Colonic mucosa (tissue), 4 donors: Measurements from ENCODE around the gene SEPTIN5. TPM values are rescaled to one million over a fixed set of nuclear protein-coding genes. Genes with fewer than 3 reads are reported as not detected.

Experiments used
- DNase-seq: peaks from one replicate; pipeline ENCODE4 v3.0.0-alpha.2; 2020
- H3K27ac ChIP-seq: fragments of 200-600 bp; one replicate; pipeline ENCODE4 v1.8.0; 2021
- H3K27me3 ChIP-seq: fragments of 200-600 bp; one replicate; pipeline ENCODE4 v1.8.0; 2021
- H3K36me3 ChIP-seq: fragments of 200-600 bp; one replicate; pipeline ENCODE4 v1.8.0; 2021
- H3K4me1 ChIP-seq: fragments of 200-600 bp; one replicate; pipeline ENCODE4 v1.8.0; 2021; ENCODE audit warnings: mild to moderate bottlenecking
- H3K4me3 ChIP-seq: fragments of 200-600 bp; one replicate; pipeline ENCODE4 v1.8.0; 2021
- H3K9ac ChIP-seq, 2 donors: one replicate each; pipeline ENCODE4 v1.7.0; 2013; ENCODE audit warnings: control low read depth in 2 of 2, low read depth in 2 of 2, low read length in 2 of 2
- H3K9me3 ChIP-seq: fragments of 200-600 bp; one replicate; pipeline ENCODE4 v1.8.0; 2021
- intact Hi-C: fragments of 100-400 bp; cut with DNase I; formaldehyde crosslinking; loops from one replicate; pipeline ENCODE4 v1.14.1; 2022
- total RNA-seq, 2 donors: library from RNA; stranded (reverse); fragmentation: NEBNext Ultra II Directional in 1 of 2; extraction: Animal tissue kit (Norgen Biotek cat#: 25700) in 1 of 2; gene quantifications; one replicate each; pipeline ENCODE4 v1.2.1, GENCODE V29; 2021
- TF ChIP-seq, protein P1 (sequence below): fragments of 200-600 bp; IDR thresholded peaks from one replicate; pipeline ENCODE4 v1.8.0; 2022; ENCODE audit warnings: antibody characterized with exemption, mild to moderate bottlenecking
- donor health status: healthy.
- donor health status: DM: no; HTN: no; CAD: no.
- donor health status: DM: no; HTN: no; CAD: no.

SEPTIN5 gene
- total RNA-seq, 2 donors from 2014 or later = 2.2 to 2.5 TPM

DNA sequence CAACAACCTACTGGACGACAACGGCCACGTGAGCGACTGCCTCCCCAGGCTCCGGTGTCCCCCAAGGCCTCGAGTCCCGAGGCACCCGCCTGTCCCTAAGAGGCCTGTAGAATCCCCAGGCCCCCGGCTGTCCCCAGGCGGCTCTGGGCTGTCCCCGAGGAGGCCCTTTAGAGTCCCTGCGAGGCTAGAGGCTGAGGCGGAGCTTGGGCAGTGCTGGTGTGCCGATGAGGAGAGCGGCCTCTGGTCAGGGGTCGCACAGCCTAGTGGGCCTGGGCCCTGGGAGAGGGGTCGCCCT, 49.9 kb downstream of the SEPTIN5 start:
- peaks cover 5% of the 10 kb centered on the region for H3K4me1 ChIP-seq
- TF ChIP-seq, protein P1, sequence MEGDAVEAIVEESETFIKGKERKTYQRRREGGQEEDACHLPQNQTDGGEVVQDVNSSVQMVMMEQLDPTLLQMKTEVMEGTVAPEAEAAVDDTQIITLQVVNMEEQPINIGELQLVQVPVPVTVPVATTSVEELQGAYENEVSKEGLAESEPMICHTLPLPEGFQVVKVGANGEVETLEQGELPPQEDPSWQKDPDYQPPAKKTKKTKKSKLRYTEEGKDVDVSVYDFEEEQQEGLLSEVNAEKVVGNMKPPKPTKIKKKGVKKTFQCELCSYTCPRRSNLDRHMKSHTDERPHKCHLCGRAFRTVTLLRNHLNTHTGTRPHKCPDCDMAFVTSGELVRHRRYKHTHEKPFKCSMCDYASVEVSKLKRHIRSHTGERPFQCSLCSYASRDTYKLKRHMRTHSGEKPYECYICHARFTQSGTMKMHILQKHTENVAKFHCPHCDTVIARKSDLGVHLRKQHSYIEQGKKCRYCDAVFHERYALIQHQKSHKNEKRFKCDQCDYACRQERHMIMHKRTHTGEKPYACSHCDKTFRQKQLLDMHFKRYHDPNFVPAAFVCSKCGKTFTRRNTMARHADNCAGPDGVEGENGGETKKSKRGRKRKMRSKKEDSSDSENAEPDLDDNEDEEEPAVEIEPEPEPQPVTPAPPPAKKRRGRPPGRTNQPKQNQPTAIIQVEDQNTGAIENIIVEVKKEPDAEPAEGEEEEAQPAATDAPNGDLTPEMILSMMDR = no peak
- no peak overlapping the region for H3K4me3 ChIP-seq

DNA sequence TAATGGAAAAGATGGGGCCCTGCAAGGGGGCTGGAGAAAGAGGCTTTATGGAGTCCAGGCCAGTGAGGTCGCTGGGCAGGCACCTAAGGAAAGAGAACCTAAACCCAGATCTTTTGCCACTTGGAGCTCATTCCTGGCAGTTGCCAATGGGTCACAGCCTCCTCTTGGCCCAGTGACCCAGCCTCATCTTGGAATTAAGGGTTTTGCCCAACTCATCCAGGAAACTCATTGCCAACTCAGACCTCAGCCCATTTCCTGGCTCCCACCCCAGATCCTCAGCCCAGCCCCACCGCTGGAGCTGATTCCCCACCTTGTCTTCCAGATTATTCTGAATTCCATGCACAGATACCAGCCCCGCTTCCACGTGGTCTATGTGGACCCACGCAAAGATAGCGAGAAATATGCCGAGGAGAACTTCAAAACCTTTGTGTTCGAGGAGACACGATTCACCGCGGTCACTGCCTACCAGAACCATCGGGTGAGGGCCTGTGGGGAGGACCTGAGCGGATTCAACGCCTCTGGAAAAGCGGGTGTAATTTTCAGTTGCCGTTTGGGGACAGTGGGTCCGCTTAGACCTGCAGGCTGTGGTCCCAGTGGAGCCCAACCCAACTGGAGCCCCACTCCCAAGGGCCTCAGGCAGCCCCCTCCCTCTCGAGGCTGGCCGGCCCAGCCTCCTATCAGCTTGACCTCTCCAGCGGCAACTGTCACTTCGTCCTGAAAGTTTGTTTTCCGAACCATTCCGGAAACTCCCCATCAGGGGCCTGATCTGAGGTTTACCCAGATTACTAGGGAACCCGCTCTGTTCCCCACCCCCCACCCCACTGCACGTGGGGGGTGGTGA, 50.6 kb downstream of the SEPTIN5 start:
- TF ChIP-seq, protein P1 = no peak
- peaks cover 5% of the 10 kb centered on the region for H3K4me1 ChIP-seq
- no peak overlapping the region for H3K4me3 ChIP-seq
- H3K9ac ChIP-seq = no peak overlapping the region
- no peak for DNase-seq
- intact Hi-C loops = no loop called here
- no peaks in the 10 kb centered on the region for H3K9me3 ChIP-seq
- no peaks in the 10 kb centered on the region for H3K36me3 ChIP-seq
- H3K27me3 ChIP-seq = peaks cover 85% of the 10 kb centered on the region
- H3K27ac ChIP-seq = no peak overlapping the region

More for the DNA sequence above, 49.9 kb downstream of the SEPTIN5 start:
- H3K27ac ChIP-seq = no peak overlapping the region
- H3K36me3 ChIP-seq = no peaks in the 10 kb centered on the region
- no peaks in the 10 kb centered on the region for H3K9me3 ChIP-seq
- no peak overlapping the region for H3K9ac ChIP-seq
- peaks cover 85% of the 10 kb centered on the region for H3K27me3 ChIP-seq
- intact Hi-C loops = no loop called here
- DNase-seq = no peak

DNA sequence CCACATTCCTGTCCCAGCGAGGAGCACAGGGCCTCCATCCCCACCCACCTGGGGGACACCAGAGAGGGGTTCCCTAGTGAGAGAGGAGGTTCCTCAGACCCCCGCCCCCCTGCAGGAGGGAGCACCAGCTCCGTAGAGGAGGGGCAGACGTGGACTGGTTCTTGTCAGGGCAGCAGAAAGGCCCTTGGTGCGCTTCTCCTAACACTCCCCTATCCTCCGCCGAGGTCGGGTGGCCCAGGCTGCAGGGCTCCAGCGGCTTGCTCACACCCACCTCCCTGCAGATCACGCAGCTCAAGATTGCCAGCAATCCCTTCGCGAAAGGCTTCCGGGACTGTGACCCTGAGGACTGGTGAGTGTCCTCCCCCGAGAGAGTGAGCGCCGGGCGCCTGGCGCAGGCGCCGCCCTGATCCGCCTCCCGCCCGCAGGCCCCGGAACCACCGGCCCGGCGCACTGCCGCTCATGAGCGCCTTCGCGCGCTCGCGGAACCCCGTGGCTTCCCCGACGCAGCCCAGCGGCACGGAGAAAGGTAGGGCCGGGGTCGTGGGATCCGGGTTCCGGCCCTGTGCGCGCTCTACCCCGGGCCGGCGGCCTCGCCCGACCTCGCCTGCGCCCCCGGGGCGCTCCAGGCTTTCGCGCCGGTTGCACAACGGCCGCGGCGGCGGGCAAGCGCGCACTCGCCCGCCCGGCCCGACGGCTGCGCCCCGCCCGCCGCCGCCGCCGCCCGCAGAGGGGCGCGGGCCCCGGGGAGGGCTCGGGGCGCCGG, 51.4 kb downstream of the SEPTIN5 start:
- H3K4me1 ChIP-seq = peaks cover 5% of the 10 kb centered on the region
- H3K9ac ChIP-seq = no peak overlapping the region
- TF ChIP-seq, protein P1 = no peak
- H3K9me3 ChIP-seq = no peaks in the 10 kb centered on the region
- H3K27ac ChIP-seq = no peak overlapping the region
- DNase-seq = no peak
- H3K36me3 ChIP-seq = no peaks in the 10 kb centered on the region
- intact Hi-C loops = no loop called here
- peak overlapping the region; percentile 9 for H3K4me3 ChIP-seq
- peaks cover 87% of the 10 kb centered on the region for H3K27me3 ChIP-seq

DNA sequence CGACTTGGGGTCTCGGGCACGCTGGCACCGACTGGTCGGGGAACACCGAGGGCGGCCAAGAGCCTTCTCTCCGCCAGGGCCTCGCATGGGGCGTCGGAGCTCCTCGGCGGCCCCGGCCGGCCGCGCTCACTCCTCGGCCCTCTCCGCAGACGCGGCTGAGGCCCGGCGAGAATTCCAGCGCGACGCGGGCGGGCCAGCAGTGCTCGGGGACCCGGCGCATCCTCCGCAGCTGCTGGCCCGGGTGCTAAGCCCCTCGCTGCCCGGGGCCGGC, 51.9 kb downstream of the SEPTIN5 start:
- no peak for DNase-seq
- no peak overlapping the region for H3K27ac ChIP-seq
- H3K9me3 ChIP-seq = no peaks in the 10 kb centered on the region
- TF ChIP-seq, protein P1 = no peak
- no peaks in the 10 kb centered on the region for H3K36me3 ChIP-seq
- H3K27me3 ChIP-seq = peaks cover 89% of the 10 kb centered on the region
- peak overlapping the region; percentile 9 for H3K4me3 ChIP-seq
- intact Hi-C loops = no loop called here
- H3K9ac ChIP-seq = no peak overlapping the region
- H3K4me1 ChIP-seq = peaks cover 5% of the 10 kb centered on the region

DNA sequence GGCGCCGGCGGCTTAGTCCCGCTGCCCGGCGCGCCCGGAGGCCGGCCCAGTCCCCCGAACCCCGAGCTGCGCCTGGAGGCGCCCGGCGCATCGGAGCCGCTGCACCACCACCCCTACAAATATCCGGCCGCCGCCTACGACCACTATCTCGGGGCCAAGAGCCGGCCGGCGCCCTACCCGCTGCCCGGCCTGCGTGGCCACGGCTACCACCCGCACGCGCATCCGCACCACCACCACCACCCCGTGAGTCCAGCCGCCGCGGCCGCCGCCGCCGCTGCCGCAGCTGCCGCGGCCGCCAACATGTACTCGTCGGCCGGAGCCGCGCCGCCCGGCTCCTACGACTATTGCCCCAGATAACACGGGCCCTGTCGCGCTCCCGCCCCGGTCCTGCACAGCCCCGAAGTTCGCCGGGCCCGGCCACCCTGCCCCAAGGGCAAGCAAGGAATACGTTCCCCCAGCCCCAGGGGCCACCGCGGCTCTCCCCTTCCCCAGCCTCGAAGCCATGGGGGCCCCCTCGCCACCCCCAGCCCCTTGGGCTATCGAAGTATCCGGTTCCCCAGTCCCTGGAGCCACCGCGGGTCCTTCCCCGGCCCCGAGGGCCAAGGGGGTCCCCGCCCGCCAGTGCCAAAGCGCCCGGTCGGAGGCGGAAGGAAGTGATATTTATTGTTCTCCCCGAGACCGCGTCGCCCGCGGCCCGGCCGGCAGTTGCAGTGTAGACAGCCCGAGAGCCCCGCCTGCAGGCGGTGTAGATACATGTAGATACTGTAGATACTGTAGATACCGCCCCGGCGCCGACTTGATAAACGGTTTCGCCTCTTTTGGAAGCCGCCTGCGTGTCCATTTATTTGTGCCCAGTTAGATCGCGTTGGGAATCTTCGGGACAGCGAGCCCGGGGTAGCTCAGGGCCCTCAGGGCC, 52.5 kb downstream of the SEPTIN5 start:
- Histone ChIP-seq H3K27me3 (peaks cover 83% of the 10 kb centered on the region), H3K9me3 (no peaks in the 10 kb centered on the region), H3K9ac (no peak overlapping the region), H3K36me3 (no peaks in the 10 kb centered on the region), H3K4me1 (peaks cover 5% of the 10 kb centered on the region), H3K4me3 (peak overlapping the region; percentile 9), H3K27ac (no peak overlapping the region)
- peak; percentile 60 for DNase-seq
- TF ChIP-seq, protein P1 = no peak
- intact Hi-C loops = no loop called here
